ENCODE measurements around the gene KCNA2. TPM values are rescaled to one million over a fixed set of nuclear protein-coding genes. Genes with fewer than 3 reads are reported as not detected.
A peak's percentile ranks its signal among the peaks of the same experiment; 100 is the strongest.

The KCNA2 gene
- total RNA-seq, 1 donor from 2014 or later, result 9.4 TPM

DNA sequence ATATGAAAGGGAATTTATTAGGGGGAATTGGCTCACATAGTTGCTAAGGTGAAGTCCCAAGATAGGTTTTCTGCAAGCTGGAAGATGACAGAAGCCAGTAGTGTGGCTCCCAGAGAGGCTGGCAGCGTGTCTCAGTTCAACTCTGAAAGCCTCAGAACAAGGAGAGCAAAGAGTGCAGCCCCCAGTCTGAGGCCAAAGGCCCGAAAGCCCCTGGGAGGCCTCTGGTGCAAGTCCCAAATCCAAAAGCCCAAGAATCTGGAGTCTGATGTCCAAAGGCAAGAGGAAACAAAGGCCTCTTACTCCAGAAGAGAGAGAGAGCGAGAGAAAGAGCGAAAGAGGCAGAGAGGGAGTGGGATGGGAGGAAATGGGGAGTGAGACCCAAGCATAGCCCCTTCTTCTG lies 18.3 kb downstream of the KCNA2 start:
- Histone ChIP-seq H3K9me3 (no peaks in the 10 kb centered on the region), H3K27me3 (no peaks in the 10 kb centered on the region), H3K4me1 (no peaks in the 10 kb centered on the region), H3K36me3 (no peaks in the 10 kb centered on the region), H3K27ac (no peak overlapping the region), H3K4me3 (no peak overlapping the region)
- intact Hi-C loops (cut with DNase I), result no loop called here
- peak in 1 of 2 donors; percentile 51 for DNase-seq (ENCODE audit: low spot score in 2 of 2)
- TF ChIP-seq CTCF (IDR thresholded peaks at IDR 0.05), result no peak

DNA sequence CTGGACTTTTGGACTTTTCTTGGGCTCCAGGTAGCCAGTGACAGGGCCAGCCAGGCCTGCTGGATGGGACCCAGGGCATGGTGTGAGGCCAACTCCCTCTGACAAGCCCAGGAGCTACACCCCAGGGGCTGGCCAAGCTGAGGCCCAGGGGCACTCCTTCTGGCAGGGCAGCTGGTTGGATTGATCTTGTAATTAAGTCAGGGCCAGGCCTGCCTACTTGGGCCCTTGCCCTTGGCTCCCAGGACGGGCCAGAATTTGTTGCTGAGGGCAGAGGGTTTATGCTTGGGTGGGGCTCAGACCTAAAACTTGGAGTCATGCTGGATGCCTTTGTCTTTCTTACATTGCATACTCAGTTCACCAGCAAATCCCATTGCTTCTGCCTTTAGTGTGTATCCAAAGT lies 20.7 kb downstream of the KCNA2 start:
- H3K4me1 ChIP-seq, result peaks cover 5 to 12% of the 10 kb centered on the region in 2 donors
- H3K36me3 ChIP-seq, result no peaks in the 10 kb centered on the region
- H3K9me3 ChIP-seq, result no peaks in the 10 kb centered on the region
- intact Hi-C loops (cut with DNase I), result no loop called here
- no peak for TF ChIP-seq CTCF (IDR thresholded peaks at IDR 0.05)
- no peak overlapping the region for H3K4me3 ChIP-seq
- peak in 1 of 2 donors; percentile 33 for DNase-seq (ENCODE audit: low spot score in 2 of 2)
- H3K27ac ChIP-seq, result no peak overlapping the region
- H3K27me3 ChIP-seq, result no peaks in the 10 kb centered on the region

DNA sequence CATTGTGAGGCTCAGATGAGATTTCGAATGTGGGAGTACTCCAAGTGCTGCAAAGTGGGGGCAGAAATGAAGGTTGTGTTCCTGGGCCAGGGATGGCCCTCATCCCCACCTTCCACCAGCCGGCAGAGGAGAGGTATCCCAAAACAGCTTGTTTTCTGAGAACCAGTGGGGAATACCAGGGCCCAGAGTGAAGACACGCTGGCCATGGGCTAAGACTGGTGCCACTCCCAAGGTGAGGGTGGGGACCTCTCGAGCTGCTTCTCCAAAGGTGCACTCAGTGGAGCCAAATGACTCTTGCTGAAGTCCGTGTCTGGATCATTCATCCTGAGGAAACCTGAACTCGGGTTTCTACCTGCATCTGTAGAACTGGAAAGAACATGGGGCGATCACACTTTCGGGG lies 22.1 kb downstream of the KCNA2 start:
- TF ChIP-seq CTCF (IDR thresholded peaks at IDR 0.05), result no peak
- H3K4me1 ChIP-seq, result peaks cover 5 to 22% of the 10 kb centered on the region in 2 donors
- no peak overlapping the region for H3K27ac ChIP-seq
- no peaks in the 10 kb centered on the region for H3K27me3 ChIP-seq
- no peak overlapping the region for H3K4me3 ChIP-seq
- no peaks in the 10 kb centered on the region for H3K9me3 ChIP-seq
- intact Hi-C loops (cut with DNase I), result no loop called here
- DNase-seq (ENCODE audit: low spot score in 2 of 2), result no peak
- no peaks in the 10 kb centered on the region for H3K36me3 ChIP-seq

DNA sequence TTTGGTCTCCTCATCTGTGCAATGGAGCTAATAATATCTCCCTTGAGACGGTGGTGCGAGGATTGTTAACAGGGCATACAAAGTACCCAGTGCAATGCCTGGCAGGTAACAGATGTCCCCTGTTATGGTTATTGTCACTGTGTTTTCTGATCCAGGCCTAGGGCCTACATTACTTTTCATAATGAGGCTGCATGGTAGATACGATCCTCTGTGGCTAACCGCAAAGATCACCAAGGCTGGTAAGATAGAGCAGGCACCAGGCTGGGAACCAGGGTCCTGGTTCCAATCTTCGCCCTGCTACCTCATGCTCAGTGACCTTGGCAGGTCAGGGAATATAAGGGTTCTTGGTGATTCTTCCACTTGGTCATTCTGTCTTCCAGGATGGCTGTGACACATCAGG lies 22.7 kb downstream of the KCNA2 start:
- Histone ChIP-seq H3K36me3 (no peaks in the 10 kb centered on the region), H3K9me3 (no peaks in the 10 kb centered on the region), H3K27ac (no peak overlapping the region), H3K27me3 (no peaks in the 10 kb centered on the region), H3K4me3 (no peak overlapping the region), H3K4me1 (peaks cover 5 to 22% of the 10 kb centered on the region in 2 donors)
- no peak for TF ChIP-seq CTCF (IDR thresholded peaks at IDR 0.05)
- intact Hi-C loops (cut with DNase I), result no loop called here
- peak in 1 of 2 donors; percentile 15 for DNase-seq (ENCODE audit: low spot score in 2 of 2)

DNA sequence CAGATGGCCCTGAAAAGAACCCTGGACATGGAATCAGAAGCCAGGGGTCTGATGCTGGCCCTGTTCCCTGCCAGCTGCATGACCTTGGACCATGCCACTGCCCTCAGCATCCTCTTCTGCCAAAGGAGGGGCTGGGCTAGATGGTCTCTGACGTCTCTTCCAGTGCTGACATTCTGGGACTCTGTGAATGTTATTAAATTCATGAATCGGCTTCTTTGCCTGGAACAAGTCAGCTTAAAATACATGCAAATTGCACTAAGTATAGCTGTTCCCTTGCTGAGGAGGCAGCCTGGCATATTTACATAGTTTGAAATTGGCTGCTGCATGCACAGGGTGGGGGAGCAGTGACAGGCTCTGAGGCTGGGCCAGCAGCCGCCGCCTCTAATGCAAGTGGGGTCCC lies 23.8 kb downstream of the KCNA2 start:
- Histone ChIP-seq H3K36me3 (no peaks in the 10 kb centered on the region), H3K9me3 (no peaks in the 10 kb centered on the region), H3K27ac (no peak overlapping the region), H3K27me3 (no peaks in the 10 kb centered on the region), H3K4me3 (no peak overlapping the region), H3K4me1 (peaks cover 5 to 22% of the 10 kb centered on the region in 2 donors)
- intact Hi-C loops (cut with DNase I), result no loop called here
- peak in 1 of 2 donors; percentile 41 for DNase-seq (ENCODE audit: low spot score in 2 of 2)
- no peak for TF ChIP-seq CTCF (IDR thresholded peaks at IDR 0.05)

- intact Hi-C loops (cut with DNase I), result no loop called here
- Histone ChIP-seq H3K27me3 (no peaks in the 10 kb centered on the region), H3K27ac (no peak overlapping the region), H3K36me3 (no peaks in the 10 kb centered on the region), H3K9me3 (no peaks in the 10 kb centered on the region), H3K4me3 (no peak overlapping the region), H3K4me1 (peaks cover 5 to 22% of the 10 kb centered on the region in 2 donors)
- no peak for TF ChIP-seq CTCF (IDR thresholded peaks at IDR 0.05)
- DNase-seq (ENCODE audit: low spot score in 2 of 2), result peak in 1 of 2 donors; percentile 39
These were observed 24.4 kb downstream of the KCNA2 start for GRCh38 chr1:110581682-110582145.
